CD4-positive, alpha-beta T cell treated with Interleukin-15 for 1 hour (primary cell): ENCODE data around the gene FRS2.

Source experiments
- DNase-seq: peaks from one replicate; pipeline ENCODE4 v3.0.0-alpha.2; 2020

FRS2 gene

DNA sequence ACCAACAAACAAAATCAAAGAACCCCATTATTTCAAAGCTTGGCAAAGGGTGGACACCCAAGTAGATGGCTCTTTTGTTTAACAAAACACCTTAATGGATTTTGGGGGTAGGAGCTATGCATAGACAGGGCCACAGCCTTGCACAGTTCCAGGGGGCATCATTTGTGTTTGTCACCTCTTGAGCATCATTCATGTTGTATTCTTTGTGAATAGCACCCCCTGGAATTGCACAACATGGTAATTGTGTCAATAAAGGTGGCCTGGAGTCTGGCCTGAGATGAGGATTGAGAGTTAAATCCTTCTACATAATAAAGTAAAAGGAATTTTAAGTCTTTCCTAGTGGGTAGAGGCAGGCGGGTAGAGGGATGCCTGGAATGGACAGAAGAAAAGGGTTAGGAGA, 3.3 kb upstream of the FRS2 start:
- DNase-seq = no peak

DNA sequence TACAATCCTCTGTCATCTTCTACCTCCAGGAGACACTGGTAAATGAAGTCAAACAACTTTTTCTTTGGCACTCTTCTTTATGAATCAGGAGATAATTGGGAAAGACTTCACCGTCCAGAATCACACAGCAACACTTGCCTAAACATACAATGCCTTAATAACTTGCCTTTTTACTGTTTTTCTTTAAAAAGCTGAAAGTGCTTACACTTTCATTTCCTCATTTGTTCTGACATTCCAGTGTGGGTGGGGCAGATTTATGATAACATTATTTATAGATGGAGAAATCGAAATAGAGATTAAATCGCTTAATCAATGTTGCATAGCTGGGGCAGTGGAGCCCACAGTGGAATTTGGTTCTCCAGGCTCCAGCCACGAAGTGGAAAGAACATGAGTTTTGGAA, 2.8 kb upstream of the FRS2 start:
- DNase-seq = no peak

DNA sequence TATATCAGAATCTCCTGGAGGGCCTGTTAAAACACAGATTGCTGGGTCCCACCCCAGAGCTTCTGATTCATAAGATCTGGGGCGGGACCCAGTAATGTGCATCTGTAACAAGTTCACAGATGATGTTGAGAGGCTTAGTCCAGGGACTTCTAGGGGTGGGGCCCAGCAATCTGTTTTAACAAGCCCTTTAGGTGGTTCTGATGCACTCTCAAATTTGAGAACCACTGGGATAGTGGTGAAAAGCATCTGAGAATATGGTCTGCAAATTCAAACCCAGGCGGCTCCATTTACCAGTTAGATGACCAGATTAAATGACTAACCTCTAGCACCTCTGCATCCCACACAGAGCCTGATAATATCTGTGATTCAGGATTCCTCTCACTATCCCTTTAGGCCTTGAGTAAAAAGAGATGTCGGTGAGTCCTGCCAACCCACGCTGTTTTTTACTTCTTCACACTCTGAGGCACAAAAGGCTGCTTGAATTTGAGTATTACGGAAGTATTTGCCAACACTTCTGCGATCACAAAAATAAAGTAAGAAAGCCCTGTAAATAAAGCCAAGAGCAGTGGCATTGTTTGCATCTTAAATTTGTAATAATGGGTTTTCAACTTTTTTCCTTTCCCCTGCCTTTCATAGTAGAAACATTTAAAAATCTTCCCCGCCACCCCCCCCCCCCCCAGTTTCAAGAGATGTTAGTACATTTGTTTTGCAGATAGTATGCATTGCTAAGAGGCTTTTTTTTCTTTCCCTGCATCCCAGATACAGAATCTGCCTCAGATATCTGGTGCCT, 1.8 kb upstream of the FRS2 start:
- DNase-seq = no peak

DNA sequence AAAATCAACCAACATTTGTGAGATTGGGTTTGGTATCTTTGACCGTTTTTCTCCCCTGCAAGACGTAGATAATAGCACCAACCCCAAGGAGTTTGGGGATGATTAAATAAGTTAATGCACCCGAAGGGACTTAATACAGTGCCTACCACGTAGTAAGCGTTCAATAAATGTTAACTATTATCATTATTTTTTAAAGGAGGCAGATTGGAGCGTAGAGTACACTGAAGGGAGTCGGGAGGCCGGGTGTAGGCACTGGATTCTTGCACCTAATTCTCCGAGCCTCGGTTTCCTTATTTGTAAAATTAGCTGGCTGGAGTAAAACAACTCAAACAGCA, 367 bp upstream of the FRS2 start:
- no peak for DNase-seq

DNA sequence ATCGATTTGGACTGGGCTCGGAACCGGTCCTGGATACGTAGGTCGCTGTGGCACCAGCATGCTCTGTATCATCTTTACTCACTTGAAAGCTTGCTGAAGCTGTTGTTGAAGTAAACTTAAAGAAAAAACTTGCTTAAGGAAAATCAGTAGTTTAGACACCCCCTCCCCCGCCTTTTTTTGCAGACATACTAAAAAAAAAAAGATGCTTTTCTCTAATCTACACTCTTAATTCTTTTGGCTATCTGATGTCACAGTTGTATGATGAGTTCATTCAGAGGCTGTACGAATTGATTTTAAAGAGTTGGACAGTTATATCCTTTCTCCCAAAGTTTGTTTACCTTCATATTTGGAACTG, 865 bp downstream of the FRS2 start:
- DNase-seq = no peak

DNA sequence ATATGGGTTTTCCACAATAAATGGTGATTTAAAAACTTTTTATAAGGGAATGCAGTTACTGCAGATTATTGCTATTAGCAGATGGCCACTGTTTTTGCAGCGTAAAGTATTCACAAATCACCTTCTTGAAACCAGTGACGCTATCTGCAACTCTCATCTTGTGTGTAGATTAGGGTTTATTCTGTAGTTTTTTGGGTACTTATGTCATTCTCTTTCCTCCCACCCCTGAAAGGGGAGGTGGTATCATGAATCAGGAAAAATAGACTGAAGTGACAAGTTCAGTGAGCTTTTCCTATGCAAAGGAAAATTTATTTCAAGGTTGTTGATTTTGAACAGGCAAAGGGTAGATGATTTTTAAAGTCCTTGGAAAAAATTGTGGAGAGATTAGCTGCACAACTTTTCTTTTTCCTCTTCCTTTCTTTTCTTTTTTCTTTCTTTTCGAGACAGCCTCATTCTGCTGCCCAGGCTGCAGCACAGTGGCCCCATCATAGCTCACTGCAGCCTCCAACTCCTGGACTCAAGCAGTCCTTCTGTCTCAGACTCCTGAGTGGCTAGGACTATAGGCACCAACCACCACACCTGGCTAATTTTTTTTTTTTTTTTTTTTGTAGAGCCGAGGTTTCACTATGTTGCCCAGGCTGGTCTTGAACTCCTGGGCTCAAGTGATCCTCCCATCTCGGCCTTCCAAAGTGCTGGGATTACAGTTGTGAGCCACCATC, 1.6 kb downstream of the FRS2 start:
- DNase-seq = no peak

DNA sequence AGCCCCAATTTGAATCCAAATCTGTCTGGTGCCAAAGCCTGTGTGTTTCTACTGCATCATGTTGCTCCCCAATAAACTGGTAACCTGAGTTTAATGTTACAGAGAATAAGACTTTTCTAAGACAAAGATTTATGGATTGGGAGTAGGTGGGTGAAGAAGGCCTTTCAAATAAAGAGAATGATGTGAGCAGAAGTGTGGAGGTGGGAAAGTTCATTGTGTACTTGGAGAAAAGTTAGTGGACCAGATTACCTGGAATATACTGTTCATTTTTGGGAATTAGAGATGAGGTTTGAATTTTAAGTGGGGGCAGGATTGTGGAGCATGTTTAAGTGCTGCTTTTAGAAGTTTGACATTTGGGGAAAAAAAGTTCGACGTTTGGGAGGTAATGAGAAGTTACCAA, 3.1 kb downstream of the FRS2 start:
- DNase-seq = no peak

DNA sequence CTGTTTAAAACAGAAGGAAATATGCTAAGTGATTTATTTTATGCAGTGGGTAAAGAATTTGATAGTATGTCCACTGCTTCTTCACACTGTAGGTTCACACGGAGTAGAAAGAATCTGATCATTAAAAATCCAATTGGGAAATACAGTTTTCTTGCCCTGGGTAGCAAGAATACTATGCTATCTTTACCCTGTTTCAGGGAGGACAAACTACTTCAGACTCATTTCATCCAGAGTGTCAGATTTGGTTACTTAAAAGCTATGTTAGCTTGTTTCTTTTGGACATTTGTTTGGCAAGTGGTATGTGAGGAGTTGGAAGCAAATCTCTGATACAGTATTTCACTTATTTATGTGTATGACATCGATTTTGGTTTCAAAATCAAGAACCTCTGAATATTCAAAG, 4.3 kb downstream of the FRS2 start:
- DNase-seq = no peak

DNA sequence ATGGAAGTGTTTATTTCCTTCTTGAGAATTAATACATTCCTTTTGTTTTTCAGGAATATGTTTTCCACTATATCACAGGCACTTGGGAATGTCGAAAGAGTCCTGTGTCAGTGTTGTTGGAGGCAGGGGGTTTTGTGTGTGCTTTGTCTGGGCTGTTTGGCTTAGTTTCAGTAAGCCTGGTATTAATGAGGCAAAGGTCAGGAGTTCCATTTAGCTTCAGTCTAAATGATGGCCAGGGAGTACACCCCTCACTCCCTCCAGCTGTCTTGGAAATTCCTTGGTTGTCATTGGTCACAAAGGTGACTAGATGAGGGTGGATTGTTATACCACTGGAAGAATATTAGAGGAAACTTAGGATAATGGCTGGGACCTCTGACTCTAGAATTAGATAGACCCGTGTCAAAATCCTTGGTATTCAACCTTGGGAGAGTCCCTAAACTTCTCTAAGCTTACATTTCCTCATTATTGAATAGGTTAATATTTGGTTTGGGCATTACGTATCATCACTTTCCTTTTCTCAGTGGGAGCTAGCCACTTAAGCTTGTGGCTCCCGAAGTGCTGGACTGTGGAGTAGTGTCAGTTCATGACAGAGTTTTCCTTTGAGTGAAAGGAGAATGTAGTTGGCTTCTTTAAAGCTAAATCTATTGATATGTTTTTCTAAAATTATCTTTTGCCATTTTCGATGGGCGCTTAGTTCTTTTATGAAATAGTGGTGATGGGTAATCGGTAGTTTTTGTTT, 5.2 kb downstream of the FRS2 start:
- no peak for DNase-seq

DNA sequence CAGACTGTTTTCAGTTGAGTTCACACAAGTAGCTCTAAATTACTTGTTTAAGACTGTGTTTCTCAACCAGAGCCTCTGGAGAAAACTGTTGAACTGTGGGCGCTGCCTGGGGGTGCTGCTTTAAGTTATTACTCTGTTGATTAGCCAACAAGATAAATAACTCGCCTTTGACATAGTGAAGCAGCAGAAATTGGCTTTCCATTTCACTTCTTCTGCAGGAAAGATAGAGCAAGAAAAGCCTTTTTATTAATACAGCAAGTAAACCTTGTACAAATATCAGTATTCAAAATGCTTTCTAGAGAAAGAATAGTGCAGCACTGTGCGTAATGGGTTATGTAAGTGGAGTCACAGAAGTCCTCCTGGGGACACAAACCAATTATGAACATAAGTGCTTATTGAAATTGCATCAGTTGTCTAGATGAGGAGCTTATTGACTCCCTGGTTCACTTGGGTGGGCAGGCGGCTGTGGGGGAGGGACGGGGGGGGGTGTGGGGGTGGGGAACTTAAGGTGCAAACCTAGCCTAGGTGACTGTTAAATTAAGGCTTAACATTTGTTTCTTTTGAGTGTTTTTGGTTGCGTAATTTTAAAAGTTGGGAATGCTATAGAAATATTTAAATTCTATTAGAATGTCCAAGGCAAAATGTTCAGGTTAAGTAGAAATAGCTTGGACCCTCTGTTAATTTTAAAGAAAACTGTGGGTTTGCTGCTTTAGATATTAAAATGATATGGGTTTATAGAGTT, 6.3 kb downstream of the FRS2 start:
- DNase-seq = no peak

DNA sequence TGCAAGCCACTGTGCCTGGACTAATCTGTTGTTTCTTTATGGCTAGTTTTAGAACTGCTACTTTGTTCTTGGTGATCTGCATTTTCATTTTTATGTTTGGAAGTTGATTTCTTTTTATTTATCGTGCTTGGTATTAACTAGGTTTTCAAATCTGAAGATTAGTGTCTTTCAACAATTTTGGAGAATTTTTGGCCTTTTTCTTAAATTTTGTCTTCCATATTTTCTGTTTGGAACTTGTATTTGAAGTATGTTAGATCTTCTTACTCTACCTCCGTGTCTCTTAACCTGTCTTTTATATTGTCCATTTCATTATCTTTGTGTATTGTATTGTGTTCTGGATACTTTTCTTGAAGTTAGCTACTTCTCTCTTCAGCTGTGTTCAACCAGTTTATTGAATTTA, 9.5 kb downstream of the FRS2 start:
- DNase-seq = no peak

DNA sequence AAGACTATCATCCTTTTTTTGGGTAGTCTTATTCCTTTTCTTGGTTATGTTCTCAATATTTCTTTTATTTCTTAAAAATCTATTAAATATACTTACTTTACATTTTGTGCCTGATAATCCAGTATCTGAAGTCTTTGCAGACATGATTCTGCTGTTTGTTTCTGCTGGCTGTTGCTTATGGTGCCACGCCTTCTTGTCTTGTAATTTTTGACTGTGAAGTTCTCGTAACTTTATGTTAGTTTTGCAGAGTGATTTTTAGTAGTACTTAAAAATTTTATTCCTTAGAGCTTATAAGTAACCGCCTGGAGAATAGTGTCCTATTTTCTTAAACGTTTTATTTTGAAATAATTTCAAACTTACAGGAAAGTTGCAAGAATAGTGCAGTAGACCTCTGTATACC, 10.5 kb downstream of the FRS2 start:
- no peak for DNase-seq

DNA sequence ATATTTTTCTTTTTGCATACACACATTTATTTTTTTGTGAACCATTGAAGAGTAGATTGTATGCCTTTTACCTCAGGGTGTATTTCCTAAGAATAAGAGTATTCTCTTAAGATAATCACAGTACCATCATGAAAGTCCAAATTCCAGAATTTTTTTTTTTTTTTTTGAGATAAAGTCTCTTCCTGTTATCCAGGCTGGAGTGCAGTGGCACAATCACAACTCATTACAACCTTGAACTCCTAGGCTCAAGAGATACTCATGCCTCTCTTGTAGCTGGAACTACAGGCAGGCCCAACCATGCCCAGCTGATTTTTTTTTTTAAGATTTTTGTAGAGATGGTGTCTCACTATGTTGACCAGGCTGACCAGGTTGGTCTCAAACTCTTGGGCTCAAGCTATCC, 10.9 kb downstream of the FRS2 start:
- DNase-seq = no peak

DNA sequence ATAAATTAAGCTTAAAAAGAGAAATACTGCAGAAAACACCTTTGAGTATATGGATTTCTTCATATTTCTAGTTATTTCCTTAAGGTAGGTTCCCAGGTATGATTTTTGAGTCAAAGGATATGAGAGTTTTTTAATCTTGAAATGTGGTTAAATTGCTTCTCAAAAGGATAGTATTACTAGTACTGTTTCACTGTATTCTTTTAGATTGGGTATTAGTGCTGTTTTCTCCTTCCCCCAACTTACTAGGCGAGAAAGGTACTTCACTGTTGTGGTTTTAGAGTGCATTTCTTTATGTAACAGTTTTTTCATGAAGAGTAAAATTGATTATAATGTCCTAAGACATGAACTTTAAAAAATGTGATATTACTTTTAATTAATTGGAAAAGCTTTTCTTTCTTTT, 13.5 kb downstream of the FRS2 start:
- DNase-seq = no peak

DNA sequence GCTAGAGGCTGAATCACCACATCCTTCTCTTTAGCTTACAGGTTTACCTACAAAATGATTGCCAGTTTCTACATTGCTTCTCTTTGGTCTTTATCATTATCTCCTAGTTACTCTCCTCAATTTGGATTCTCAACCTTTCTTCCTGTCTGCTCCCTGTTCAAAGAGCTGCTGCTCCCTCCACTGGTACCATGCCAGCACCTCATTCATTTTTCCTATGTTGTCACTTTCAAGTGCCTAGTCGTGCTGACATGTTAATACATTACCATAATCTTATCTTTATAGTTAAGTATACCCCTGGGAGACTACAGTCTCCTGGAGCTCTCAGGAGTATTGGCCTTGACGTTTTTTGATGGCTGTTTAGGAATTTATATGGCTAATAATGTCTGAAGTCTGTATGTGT, 14.2 kb downstream of the FRS2 start:
- DNase-seq = no peak

DNA sequence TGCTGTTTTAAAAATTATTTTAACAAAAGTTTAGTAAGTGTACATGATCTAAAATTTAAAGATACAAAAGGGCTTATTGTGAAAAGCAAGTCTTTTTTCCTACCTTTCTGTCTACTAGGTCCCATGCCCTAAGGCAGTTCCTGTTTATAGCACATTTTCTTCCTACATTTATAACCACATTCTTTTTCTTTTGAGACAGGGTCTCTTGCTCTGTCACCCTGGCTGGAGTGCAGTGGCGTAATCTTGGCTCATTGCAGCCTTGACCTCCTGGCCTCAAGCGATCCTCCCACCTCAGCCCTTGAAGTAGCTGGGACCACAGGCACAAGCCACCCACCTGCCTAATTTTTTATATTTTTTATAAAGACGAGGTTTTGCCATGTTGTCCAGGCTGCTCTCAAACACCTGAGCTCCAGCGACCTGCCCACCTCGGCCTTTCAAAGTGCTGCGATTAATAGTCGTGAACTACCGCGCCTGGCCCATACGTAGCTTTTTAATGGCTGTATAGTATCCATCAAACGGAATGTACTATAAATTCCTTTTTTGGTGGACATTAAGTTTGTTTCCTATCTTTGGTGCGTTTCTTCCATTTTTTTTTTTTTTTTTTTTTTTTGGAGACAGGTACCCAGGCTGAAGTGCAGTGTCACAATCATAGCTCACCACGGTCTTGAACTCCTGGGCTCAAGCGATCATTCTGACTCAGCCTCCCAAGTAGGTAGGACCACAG, 20.9 kb downstream of the FRS2 start:
- no peak for DNase-seq

DNA sequence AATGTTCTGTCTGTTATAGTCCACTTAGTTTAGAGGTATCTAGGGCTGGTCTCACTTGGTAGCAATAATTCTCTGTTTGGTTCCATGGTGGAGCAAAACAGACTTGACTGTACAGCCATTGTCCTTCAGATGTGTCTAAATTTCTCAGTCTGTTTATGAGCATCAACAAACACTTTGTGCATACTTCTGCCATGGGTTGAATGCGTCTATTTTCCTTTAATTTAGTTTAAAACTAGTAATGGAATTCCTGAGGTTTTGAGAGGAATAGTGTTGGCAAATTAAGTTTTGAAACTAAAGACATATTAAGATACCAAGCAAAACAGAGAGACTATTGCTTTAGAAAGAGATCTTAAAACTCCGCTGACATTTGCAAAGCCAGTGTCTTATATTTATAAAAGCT, 22.6 kb downstream of the FRS2 start:
- no peak for DNase-seq

DNA sequence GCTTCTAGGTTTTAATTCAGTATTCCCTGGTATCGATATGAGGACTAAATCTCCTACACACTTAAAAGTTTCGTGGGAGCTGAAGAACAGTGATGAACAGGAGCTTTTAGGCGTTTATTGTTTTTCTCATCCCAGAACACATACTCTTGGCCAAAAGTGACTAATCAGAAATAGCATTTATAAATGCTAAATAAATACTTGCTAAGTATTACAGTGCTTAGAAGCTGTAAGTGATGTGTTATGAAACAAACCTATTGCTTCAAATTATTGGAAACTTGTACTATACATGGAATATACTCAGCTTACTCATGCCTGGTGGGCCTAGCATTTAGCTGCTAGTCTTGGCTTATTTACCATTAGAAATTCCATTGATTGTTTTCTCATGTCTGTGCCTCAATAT, 24.9 kb downstream of the FRS2 start:
- DNase-seq = no peak

DNA sequence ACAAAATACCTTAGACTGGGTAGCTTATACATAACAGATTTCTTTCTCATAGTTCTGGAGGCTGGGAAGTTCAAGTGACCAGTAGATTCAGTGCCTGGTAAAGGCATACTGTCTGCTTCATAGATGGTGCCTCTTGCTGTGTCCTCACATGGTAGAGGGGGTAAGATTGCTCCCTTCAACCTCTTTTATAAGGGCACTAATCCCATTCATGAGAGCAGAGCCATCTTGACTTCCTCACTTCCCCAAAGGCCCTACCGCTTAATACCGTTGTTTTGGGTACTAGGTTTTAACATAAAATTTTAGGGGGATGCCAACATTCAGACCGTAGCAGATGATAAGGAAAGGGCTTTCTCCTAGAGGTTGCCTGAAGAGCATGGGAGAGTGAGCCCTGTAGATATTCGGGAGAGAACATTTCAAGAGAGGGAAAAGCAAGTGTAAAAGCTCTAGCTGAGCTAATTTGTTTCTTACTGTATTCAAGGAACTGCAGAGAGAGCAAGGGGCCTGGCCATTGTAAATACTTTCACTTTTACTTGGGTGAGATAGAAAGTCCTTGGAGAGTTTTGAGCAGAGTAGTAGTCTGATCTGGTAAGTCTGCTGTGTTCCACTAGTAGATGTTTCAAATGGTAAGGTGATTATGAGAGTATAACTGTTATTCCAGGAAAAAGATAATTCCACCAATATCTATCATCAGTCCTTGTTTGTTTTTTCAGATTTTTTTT, 27.3 kb downstream of the FRS2 start:
- no peak for DNase-seq

DNA sequence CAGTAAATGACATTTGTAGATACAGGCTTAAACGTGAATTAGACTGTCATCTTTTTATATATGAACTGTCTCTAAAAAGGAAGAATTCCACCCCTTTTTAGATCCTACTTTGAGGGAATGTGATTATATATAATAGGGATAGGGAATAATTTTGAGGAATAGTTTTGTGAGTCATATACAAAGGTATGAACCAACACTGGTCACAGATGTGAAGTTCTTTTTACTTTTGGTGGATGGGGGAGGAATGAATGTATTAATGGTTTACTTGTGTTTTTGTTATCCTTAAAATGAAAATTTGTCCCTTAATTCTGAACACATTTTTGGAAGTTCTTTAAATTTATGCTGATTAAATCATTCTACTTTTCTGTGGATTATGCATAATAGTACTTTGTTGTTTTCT, 30.4 kb downstream of the FRS2 start:
- DNase-seq = no peak

DNA sequence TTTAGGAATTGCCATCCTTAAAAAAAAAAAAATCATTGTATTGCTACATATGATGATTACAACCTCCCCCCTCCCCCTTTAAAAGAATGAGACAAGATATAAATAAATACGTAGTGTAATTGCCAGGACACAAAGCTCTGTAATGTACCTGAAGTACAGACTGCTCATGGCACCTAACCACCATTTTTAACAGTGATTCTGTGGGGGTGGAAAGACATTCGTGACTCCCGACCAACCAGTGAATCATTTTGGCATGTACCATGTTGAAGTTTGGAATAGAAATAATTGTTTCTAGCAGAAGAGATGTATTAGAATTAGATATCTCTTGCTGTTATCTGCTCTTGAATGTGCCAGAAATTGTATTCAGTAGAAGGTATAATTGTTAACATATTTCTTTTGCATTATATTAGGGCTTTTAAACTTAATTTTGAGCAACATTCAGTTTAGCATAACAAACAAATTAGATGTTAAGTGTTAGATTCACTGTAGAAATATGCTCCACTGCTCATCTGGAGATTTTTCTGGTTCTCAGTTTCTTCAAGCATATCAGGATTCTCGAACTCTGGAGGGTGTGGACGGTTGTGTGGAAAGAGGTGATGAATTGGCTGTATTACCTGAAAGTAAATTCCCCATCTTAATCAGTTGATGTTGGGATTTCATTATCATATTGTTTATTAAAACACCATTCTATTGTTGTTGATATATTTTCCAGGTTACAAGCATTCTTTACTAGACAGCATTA, 31.1 kb downstream of the FRS2 start:
- no peak for DNase-seq
